ENCODE data around the gene PKP1. TPM values are rescaled to one million over a fixed set of nuclear protein-coding genes. Genes with fewer than 3 reads are reported as not detected.

The PKP1 gene
- total RNA-seq, 1 experiment from 2014 or later, result 0.94 TPM

DNA sequence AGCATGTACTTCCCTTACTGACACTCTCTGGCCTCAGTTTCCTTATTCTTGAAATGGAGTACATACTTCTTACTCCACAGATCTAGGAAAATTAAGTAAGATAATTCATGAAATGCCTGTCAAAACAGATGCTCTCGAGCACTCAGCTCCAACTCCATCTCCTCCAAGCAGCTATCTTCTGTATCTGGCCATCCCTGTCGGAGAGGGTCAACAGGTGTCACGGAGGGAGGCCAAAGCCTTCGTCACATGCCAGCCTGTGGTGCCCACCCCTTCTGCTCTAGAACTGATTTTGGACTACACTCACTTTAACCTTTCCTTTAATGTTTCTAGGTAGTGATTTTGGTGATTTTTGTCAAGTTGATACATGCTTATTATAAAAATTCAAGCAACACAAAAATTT, 18.8 kb upstream of the PKP1 start:
- H3K4me1 ChIP-seq (replicated peaks; ENCODE audit: insufficient read depth), result peaks cover 50% of the 10 kb centered on the region
- no peak overlapping the region for H2AFZ ChIP-seq
- H3K36me3 ChIP-seq (ENCODE audit: low read depth), result no peaks in the 10 kb centered on the region
- intact Hi-C loops (cut with micrococcal nuclease; ENCODE audit: unreplicated experiment), result no loop called here
- H3K9me3 ChIP-seq (ENCODE audit: insufficient read depth, low read depth), result no peaks in the 10 kb centered on the region
- peaks cover 24% of the 10 kb centered on the region for H3F3A ChIP-seq (ENCODE audit: insufficient read depth, low read depth)
- no peak overlapping the region for H3K4me3 ChIP-seq
- CTCF ChIA-PET, result no interaction called here
- no peak overlapping the region for H3K4me2 ChIP-seq
- no peak for TF ChIP-seq EZH2 (IDR thresholded peaks at IDR 0.05; ENCODE audit: low read depth)
- TF ChIP-seq, protein P1, sequence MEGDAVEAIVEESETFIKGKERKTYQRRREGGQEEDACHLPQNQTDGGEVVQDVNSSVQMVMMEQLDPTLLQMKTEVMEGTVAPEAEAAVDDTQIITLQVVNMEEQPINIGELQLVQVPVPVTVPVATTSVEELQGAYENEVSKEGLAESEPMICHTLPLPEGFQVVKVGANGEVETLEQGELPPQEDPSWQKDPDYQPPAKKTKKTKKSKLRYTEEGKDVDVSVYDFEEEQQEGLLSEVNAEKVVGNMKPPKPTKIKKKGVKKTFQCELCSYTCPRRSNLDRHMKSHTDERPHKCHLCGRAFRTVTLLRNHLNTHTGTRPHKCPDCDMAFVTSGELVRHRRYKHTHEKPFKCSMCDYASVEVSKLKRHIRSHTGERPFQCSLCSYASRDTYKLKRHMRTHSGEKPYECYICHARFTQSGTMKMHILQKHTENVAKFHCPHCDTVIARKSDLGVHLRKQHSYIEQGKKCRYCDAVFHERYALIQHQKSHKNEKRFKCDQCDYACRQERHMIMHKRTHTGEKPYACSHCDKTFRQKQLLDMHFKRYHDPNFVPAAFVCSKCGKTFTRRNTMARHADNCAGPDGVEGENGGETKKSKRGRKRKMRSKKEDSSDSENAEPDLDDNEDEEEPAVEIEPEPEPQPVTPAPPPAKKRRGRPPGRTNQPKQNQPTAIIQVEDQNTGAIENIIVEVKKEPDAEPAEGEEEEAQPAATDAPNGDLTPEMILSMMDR (conservative IDR thresholded peaks at IDR 0.05), result no peak
- H4K20me1 ChIP-seq (ENCODE audit: insufficient read depth), result no peaks in the 10 kb centered on the region
- H3K79me2 ChIP-seq (ENCODE audit: low read depth), result no peaks in the 10 kb centered on the region
- no peak for DNase-seq
- H3K27ac ChIP-seq, result no peak overlapping the region
- H3K9me2 ChIP-seq (ENCODE audit: insufficient read depth), result no peaks in the 10 kb centered on the region
- H3K27me3 ChIP-seq (ENCODE audit: insufficient read depth, low read depth), result no peaks in the 10 kb centered on the region
- POLR2A ChIA-PET (ENCODE audit: unreplicated experiment), result interaction anchor here (0.7 kb wide), 1 partner anchor 25 kb away, joined by 4 read pairs; no protein-coding TSS in a partner anchor
- BruUV-seq (replicated peaks), result no TSS peak

DNA sequence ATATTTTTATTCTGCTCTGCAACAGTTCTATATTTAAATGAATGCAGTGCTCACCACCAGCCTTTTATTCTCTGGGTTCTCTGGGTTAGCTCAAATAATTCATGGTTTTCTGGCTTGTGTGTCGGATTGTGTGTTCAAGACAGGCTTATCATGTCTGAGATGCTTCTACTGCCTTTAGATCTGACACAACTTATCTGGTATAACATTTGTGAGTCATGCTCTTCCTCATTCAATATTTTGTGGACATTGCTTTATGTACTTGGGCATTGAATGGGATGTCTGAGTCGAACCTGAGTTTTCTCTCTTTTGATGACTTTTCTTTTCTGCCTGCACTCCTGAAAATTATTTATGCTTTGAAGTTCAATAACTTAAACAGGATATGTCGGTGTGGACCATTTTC, 17.6 kb upstream of the PKP1 start:
- H3K4me3 ChIP-seq, result no peak overlapping the region
- peak in 1 of 2 experiments; percentile 48 for DNase-seq
- no peak for TF ChIP-seq EZH2 (IDR thresholded peaks at IDR 0.05; ENCODE audit: low read depth)
- TF ChIP-seq, protein P1 (conservative IDR thresholded peaks at IDR 0.05), result no peak
- peaks cover 41% of the 10 kb centered on the region for H3K4me1 ChIP-seq (replicated peaks; ENCODE audit: insufficient read depth)
- intact Hi-C loops (cut with micrococcal nuclease; ENCODE audit: unreplicated experiment), result loop anchor here (5.0 kb wide), 1 partner anchor 82 kb away; no protein-coding TSS in a partner anchor
- H3K27ac ChIP-seq, result no peak overlapping the region
- BruUV-seq (replicated peaks), result no TSS peak
- no peaks in the 10 kb centered on the region for H3K9me2 ChIP-seq (ENCODE audit: insufficient read depth)
- ChIA-PET POLR2A (ENCODE audit: unreplicated experiment) (interaction anchor here (0.7 kb wide), 2 partner anchors 500 to 765 kb away, joined by 3 to 11 read pairs; no protein-coding TSS in a partner anchor), CTCF (interaction anchor here (1.5 kb wide), 1 partner anchor 92 kb away, joined by 3 read pairs; no protein-coding TSS in a partner anchor)
- H3K9me3 ChIP-seq (ENCODE audit: insufficient read depth, low read depth), result no peaks in the 10 kb centered on the region
- H3K27me3 ChIP-seq (ENCODE audit: insufficient read depth, low read depth), result no peaks in the 10 kb centered on the region
- H3F3A ChIP-seq (ENCODE audit: insufficient read depth, low read depth), result peaks cover 24% of the 10 kb centered on the region
- H3K79me2 ChIP-seq (ENCODE audit: low read depth), result no peaks in the 10 kb centered on the region
- H3K36me3 ChIP-seq (ENCODE audit: low read depth), result no peaks in the 10 kb centered on the region
- no peak overlapping the region for H2AFZ ChIP-seq
- H4K20me1 ChIP-seq (ENCODE audit: insufficient read depth), result no peaks in the 10 kb centered on the region
- no peak overlapping the region for H3K4me2 ChIP-seq

DNA sequence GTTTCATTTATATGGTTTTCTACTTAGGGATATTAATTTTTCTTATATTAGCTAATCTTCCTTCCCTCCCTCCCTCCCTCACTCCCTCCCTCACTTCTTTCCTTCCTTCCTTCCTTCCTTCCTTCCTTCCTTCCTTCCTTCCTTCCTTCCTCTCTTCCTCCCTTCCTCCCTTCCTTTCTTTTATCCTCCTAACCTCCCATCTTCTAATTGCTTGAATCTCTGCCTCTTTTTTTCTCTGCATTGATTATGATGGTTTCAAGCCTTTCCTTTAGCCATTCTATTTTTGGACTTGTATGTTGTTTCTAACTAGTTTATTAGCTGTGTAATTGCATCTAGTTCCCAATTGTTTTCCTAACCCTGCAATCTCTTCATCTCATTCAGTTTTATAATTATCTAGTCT, 17.0 kb upstream of the PKP1 start:
- CTCF ChIA-PET, result interaction anchor here (1.5 kb wide), 1 partner anchor 92 kb away, joined by 3 read pairs; no protein-coding TSS in a partner anchor
- peak overlapping the region; percentile 57 for H3K4me2 ChIP-seq

More for the DNA sequence above, 17.0 kb upstream of the PKP1 start:
- POLR2A ChIA-PET (ENCODE audit: unreplicated experiment), result interaction anchor here (0.6 kb wide), 1 partner anchor 134 kb away, joined by 3 read pairs; no protein-coding TSS in a partner anchor
- no peak for DNase-seq
- intact Hi-C loops (cut with micrococcal nuclease; ENCODE audit: unreplicated experiment), result loop anchor here (5.0 kb wide), 1 partner anchor 81 kb away; no protein-coding TSS in a partner anchor
- Histone ChIP-seq H3K9me2 (ENCODE audit: insufficient read depth) (no peaks in the 10 kb centered on the region), H3K79me2 (ENCODE audit: low read depth) (no peaks in the 10 kb centered on the region), H3F3A (ENCODE audit: insufficient read depth, low read depth) (peaks cover 24% of the 10 kb centered on the region), H3K36me3 (ENCODE audit: low read depth) (no peaks in the 10 kb centered on the region), H3K9me3 (ENCODE audit: insufficient read depth, low read depth) (no peaks in the 10 kb centered on the region), H3K27me3 (ENCODE audit: insufficient read depth, low read depth) (no peaks in the 10 kb centered on the region), H3K4me3 (no peak overlapping the region), H4K20me1 (ENCODE audit: insufficient read depth) (no peaks in the 10 kb centered on the region), H2AFZ (no peak overlapping the region), H3K4me1 (replicated peaks; ENCODE audit: insufficient read depth) (peaks cover 41% of the 10 kb centered on the region), H3K27ac (peak overlapping the region; percentile 87)
- no TSS peak for BruUV-seq (replicated peaks)
- TF ChIP-seq, protein P1 (conservative IDR thresholded peaks at IDR 0.05), result no peak
- no peak for TF ChIP-seq EZH2 (IDR thresholded peaks at IDR 0.05; ENCODE audit: low read depth)
